ENCODE results near the gene SLC25A17.
"Not testable (repeated sequence)": the region's sequence is repeated elsewhere in the genome, so short reads cannot be mapped to it uniquely, and the experiment has no call there.

Gene SLC25A17

GRCh38 chr22:40819599-40820140 is 524 bp upstream of the SLC25A17 start:
- DNase-seq (ENCODE audit: low spot score): no peak

- no peak for DNase-seq (ENCODE audit: low spot score)
These were observed 877 bp downstream of the SLC25A17 start for GRCh38 chr22:40818192-40818746.

GRCh38 chr22:40817737-40818136 is 1.4 kb downstream of the SLC25A17 start:
- DNase-seq (ENCODE audit: low spot score): no peak

- no peak for DNase-seq (ENCODE audit: low spot score)
These were observed 5.2 kb downstream of the SLC25A17 start for GRCh38 chr22:40813912-40814315.

GRCh38 chr22:40808018-40808841 is 10.9 kb downstream of the SLC25A17 start:
- no peak for DNase-seq (ENCODE audit: low spot score)

GRCh38 chr22:40806711-40807110 is 12.4 kb downstream of the SLC25A17 start:
- no peak for DNase-seq (ENCODE audit: low spot score)

- DNase-seq (ENCODE audit: low spot score): no peak
These were observed 13.4 kb downstream of the SLC25A17 start for GRCh38 chr22:40805699-40806203.

GRCh38 chr22:40805239-40805638 is 13.9 kb downstream of the SLC25A17 start:
- no peak for DNase-seq (ENCODE audit: low spot score)

- no peak for DNase-seq (ENCODE audit: low spot score)
These were observed 15.8 kb downstream of the SLC25A17 start for GRCh38 chr22:40803321-40803720.

- no peak for DNase-seq (ENCODE audit: low spot score)
These were observed 20.1 kb downstream of the SLC25A17 start for GRCh38 chr22:40799008-40799407.

GRCh38 chr22:40797427-40797826 is 21.7 kb downstream of the SLC25A17 start:
- no peak for DNase-seq (ENCODE audit: low spot score)

- DNase-seq (ENCODE audit: low spot score): no peak
These were observed 26.7 kb downstream of the SLC25A17 start for GRCh38 chr22:40792451-40792850.

GRCh38 chr22:40791241-40791640 is 27.9 kb downstream of the SLC25A17 start:
- no peak for DNase-seq (ENCODE audit: low spot score)

GRCh38 chr22:40789131-40789530 is 30.0 kb downstream of the SLC25A17 start:
- no peak for DNase-seq (ENCODE audit: low spot score)

GRCh38 chr22:40782521-40782920 is 36.6 kb downstream of the SLC25A17 start:
- DNase-seq (ENCODE audit: low spot score): no peak

- DNase-seq (ENCODE audit: low spot score): not testable (repeated sequence)
These were observed 37.4 kb downstream of the SLC25A17 start for GRCh38 chr22:40781749-40782148.

- no peak for DNase-seq (ENCODE audit: low spot score)
These were observed 49.4 kb downstream of the SLC25A17 start for GRCh38 chr22:40769761-40770160.

- no peak for DNase-seq (ENCODE audit: low spot score)
These were observed 50.9 kb downstream of the SLC25A17 start for GRCh38 chr22:40768206-40768605.

- DNase-seq (ENCODE audit: low spot score): no peak
These were observed 52.2 kb downstream of the SLC25A17 start for GRCh38 chr22:40766956-40767355.

- DNase-seq (ENCODE audit: low spot score): no peak
These were observed 54.2 kb downstream of the SLC25A17 start for GRCh38 chr22:40764763-40765441.

GRCh38 chr22:40759294-40759840 is 59.8 kb downstream of the SLC25A17 start:
- DNase-seq (ENCODE audit: low spot score): no peak

- not testable (repeated sequence) for DNase-seq (ENCODE audit: low spot score)
These were observed 60.3 kb downstream of the SLC25A17 start for GRCh38 chr22:40758851-40759250.
